HG02610 (cell line): ENCODE results near the gene C1QL2.

Source experiments
- ATAC-seq: cut with Tn5 transposase; IDR thresholded peaks from one replicate; pipeline ENCODE4 v1.9.1; 2021; ENCODE audit warnings: mild to moderate bottlenecking, moderate library complexity; ENCODE audit not compliant: unreplicated experiment

C1QL2 gene

DNA sequence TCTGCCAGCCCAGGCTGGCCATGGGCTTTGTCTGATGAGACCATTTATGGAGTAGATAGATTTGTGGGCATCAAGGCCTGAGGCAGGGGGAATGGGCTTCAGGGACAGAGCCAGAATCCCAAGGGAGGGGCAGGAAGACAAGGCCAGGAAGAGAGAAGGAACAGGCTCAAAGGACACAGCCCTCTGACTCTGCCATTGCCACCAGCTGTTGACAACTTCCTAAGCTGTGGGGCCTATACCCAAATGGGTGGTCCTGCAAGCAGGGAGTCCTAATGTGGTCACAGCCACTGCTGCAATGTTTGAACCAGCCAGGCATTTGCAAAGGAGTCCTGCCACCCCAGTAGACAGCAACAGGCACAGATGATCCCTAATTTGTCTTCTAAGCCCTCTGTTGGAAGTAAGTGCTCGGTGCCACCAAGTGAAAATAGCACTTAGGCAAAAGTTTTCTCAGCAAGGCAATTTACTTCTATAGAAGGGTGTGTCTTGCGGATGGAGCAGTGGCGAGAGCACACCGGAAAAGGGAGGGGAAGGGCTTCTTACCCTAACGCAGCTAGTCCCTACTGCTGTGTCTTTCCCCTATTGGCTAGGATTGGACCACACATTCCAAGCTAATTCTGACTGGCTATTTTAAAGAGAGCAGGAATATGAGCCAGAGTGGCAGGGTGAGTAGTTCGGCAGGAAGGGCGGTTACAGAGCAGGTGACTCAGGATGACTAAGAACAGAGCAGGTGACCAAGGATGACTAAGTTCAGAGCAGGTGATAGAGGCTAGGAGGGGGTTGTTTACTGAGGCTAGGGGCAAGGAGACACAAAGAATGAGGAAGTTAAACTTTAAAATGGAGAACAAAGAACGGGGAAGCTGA lies 47.2 kb downstream of the C1QL2 start:
- ATAC-seq = no peak

DNA sequence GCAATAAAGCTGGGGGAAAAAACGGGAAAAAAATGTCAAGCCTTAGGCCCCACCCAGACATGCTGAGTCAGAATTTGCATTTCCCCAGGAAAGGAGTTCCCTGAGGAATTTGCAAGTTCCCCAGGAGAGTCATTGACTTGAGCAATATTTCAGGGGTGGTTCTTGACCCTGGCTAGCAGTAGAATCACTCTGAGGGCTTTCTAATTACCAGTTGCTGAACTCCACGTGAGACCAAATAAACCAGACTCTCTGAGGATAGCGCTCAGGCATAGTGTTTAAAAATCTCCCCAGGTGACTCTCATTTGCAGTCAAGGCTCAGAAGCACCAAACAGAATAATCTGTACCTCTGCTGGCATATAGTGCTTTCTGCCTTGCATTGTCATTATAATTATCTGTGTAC lies 48.7 kb downstream of the C1QL2 start:
- no peak for ATAC-seq

DNA sequence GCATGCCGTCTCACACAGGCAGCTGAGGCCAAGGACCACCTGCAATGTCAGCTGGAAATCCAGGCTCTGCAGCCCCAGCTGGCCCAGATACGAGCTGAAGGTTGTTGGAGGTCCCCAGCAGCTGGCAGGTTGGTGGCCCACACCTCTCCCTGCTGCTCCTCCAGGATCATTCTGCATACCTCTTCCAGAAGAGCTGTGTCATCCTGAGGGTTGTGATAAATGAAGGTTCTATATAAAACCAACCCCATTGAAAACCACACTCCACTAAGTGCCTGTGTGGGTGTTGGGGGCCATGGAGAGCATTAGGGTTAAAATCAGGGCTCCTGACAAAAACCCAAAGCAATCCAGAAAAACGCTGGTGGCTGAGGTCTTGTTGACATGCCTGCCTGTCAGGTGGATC lies 50.4 kb downstream of the C1QL2 start:
- ATAC-seq = no peak

DNA sequence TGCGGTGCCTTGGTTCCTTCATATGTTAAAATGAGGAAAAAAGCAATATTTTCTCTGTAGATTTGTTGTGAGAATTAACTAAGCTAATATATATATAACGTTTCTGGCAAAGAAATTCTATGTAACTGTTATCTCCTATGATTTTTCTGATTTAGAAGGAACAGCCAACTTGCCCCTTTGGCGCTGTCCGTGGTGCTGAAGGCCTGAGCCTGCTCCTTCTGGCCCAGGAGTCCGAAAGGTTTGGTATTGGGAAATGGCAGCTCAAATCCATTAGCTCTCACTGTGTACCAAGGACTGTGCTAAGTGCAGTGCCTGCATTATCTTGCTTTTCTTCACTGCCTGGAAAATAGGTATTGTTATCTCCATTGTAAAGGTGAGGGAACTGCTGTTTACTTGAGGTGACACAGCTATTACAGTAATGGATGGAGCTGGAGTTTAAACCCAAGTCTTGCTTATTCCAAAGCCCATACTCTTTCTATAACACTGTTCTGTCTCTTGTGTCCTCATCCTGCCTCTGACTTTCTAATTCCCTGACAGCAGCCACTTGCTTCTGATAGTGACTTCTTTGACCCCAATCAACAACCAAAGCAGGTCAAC lies 52.2 kb downstream of the C1QL2 start:
- ATAC-seq = no peak
